ENCODE measurements around the gene PCIF1. TPM values are rescaled to one million over a fixed set of nuclear protein-coding genes. Genes with fewer than 3 reads are reported as not detected.
A peak's percentile ranks its signal among the peaks of the same experiment; 100 is the strongest.

Gene PCIF1
- total and polyA plus RNA-seq, 9 of the 15 experiments (the other 6 are each of a cell fraction or from before 2014, with no cell fraction given) = 5.8 to 29.4 (median 11.3) TPM

DNA sequence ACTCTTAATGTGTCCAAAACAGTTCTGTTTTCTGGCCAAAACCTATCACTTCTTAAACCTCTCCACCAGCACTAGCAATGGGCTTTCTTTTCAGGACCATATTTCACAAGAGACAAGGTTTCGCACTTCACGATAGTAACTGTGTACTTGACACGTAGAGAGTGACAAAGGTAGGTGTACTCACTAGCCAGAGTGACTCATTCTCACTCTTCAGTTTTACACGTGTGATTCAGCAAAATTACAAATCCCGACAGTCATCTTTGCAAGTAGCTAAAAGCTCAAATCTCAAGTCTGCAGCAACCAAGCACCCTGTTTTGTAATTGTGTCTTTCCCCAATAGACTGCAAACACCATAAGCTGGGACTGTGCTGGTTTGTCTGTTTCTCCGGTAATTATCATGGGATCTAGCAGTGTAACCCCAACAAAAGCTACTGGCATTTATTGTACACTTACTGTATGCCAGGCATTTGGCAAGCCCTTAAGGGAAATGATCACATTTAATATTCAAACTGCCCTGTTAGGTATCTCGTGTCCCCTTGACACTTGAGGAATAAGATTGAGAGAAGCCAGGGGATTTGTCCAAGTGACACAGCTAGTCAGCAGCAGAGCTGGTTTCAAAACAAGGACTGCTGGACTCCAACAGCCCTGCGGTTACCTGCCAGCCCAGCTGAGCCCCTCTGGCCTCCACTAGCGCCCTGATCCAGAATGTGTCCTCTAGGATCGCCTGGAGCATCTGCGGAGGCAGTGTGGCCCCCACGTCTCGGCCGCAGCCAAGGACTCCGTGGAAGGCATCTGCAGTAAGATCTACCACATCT lies 9.9 kb downstream of the PCIF1 start (continued):
- TF ChIP-seq SUPT5H (IDR thresholded peaks at IDR 0.05) (no peak), SRSF7 (optimal IDR thresholded peaks at IDR 0.05; ENCODE audit: low read depth, low read length) (no peak), CREM (IDR thresholded peaks at IDR 0.05; ENCODE audit: low read depth) (peak; percentile 61), NBN (IDR thresholded peaks at IDR 0.05; ENCODE audit: low read depth) (0 out of 2 replicates have a peak, but pooled peaks have one; percentile 22), SAFB2 (IDR thresholded peaks at IDR 0.05; ENCODE audit: borderline replicate concordance, low read depth, low read length, severe bottlenecking) (no peak), ZNF232 (CRISPR knock-in tag; IDR thresholded peaks at IDR 0.05) (no peak), ETV6 (IDR thresholded peaks at IDR 0.05; ENCODE audit: borderline replicate concordance in 1 of 2, low read depth in 2 of 2, low read length in 1 of 2) (no peak), ETV6 (CRISPR knock-in tag; IDR thresholded peaks at IDR 0.05; ENCODE audit: borderline replicate concordance) (no peak), CC2D1A (IDR thresholded peaks at IDR 0.05) (no peak), HNRNPH1 (optimal IDR thresholded peaks at IDR 0.05; ENCODE audit: low read depth, low read length) (no peak), KDM2B (CRISPR knock-in tag; IDR thresholded peaks at IDR 0.05) (no peak)
- TF ChIP-seq, protein P1, sequence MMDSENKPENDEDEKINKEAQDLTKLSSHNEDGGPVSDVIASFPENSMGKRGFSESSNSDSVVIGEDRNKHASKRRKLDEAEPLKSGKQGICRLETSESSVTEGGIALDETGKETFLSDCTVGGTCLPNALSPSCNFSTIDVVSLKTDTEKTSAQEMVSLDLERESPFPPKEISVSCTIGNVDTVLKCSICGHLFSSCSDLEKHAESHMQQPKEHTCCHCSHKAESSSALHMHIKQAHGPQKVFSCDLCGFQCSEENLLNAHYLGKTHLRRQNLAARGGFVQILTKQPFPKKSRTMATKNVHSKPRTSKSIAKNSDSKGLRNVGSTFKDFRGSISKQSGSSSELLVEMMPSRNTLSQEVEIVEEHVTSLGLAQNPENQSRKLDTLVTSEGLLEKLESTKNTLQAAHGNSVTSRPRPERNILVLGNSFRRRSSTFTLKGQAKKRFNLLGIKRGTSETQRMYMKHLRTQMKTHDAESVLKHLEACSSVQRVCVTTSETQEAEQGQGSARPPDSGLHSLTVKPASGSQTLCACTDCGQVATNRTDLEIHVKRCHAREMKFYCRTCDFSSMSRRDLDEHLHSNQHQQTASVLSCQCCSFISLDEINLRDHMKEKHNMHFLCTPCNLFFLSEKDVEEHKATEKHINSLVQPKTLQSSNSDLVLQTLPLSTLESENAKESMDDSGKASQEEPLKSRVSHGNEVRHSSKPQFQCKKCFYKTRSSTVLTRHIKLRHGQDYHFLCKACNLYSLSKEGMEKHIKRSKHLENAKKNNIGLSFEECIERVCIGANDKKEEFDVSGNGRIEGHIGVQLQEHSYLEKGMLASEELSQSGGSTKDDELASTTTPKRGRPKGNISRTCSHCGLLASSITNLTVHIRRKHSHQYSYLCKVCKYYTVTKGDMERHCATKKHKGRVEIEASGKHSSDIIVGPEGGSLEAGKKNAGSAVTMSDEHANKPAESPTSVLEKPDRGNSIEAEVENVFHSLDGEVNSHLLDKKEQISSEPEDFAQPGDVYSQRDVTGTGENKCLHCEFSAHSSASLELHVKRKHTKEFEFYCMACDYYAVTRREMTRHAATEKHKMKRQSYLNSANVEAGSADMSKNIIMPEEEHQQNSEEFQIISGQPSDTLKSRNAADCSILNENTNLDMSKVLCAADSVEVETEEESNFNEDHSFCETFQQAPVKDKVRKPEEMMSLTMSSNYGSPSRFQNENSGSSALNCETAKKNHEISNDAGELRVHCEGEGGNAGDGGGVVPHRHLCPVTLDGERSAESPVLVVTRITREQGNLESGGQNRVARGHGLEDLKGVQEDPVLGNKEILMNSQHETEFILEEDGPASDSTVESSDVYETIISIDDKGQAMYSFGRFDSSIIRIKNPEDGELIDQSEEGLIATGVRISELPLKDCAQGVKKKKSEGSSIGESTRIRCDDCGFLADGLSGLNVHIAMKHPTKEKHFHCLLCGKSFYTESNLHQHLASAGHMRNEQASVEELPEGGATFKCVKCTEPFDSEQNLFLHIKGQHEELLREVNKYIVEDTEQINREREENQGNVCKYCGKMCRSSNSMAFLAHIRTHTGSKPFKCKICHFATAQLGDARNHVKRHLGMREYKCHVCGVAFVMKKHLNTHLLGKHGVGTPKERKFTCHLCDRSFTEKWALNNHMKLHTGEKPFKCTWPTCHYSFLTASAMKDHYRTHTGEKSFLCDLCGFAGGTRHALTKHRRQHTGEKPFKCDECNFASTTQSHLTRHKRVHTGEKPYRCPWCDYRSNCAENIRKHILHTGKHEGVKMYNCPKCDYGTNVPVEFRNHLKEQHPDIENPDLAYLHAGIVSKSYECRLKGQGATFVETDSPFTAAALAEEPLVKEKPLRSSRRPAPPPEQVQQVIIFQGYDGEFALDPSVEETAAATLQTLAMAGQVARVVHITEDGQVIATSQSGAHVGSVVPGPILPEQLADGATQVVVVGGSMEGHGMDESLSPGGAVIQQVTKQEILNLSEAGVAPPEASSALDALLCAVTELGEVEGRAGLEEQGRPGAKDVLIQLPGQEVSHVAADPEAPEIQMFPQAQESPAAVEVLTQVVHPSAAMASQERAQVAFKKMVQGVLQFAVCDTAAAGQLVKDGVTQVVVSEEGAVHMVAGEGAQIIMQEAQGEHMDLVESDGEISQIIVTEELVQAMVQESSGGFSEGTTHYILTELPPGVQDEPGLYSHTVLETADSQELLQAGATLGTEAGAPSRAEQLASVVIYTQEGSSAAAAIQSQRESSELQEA (IDR thresholded peaks at IDR 0.05; ENCODE audit: low read depth) = no peak
- TF ChIP-seq, protein P2, sequence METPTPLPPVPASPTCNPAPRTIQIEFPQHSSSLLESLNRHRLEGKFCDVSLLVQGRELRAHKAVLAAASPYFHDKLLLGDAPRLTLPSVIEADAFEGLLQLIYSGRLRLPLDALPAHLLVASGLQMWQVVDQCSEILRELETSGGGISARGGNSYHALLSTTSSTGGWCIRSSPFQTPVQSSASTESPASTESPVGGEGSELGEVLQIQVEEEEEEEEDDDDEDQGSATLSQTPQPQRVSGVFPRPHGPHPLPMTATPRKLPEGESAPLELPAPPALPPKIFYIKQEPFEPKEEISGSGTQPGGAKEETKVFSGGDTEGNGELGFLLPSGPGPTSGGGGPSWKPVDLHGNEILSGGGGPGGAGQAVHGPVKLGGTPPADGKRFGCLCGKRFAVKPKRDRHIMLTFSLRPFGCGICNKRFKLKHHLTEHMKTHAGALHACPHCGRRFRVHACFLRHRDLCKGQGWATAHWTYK (CRISPR knock-in tag; IDR thresholded peaks at IDR 0.05) = no peak

All from K562 (cell line).